HG03175 (cell line): ENCODE measurements around the gene CRX.
"Not testable (repeated sequence)": the region's sequence is repeated elsewhere in the genome, so short reads cannot be mapped to it uniquely, and the experiment has no call there.

ENCODE experiments used
- ATAC-seq: cut with Tn5 transposase; IDR thresholded peaks from one replicate; pipeline ENCODE4 v1.9.1; 2021; ENCODE audit warnings: mild to moderate bottlenecking, moderate library complexity; ENCODE audit not compliant: unreplicated experiment

CRX gene

GRCh38 chr19:47803148-47803547 is 18.6 kb upstream of the CRX start:
- not testable (repeated sequence) for ATAC-seq

- not testable (repeated sequence) for ATAC-seq
These were observed 18.1 kb upstream of the CRX start for GRCh38 chr19:47803671-47804070.

GRCh38 chr19:47804451-47804850 is 17.3 kb upstream of the CRX start, which contains the start of gene TPRX1:
TSS of gene TPRX1 (minus strand) at chr19:47804551. CDS start at chr19:47804539, 12 bp downstream.
- not testable (repeated sequence) for ATAC-seq

GRCh38 chr19:47805313-47805712 is 16.4 kb upstream of the CRX start:
- no peak for ATAC-seq

GRCh38 chr19:47806435-47806834 is 15.3 kb upstream of the CRX start:
- no peak for ATAC-seq

- ATAC-seq = no peak
These were observed 8.3 kb upstream of the CRX start for GRCh38 chr19:47813304-47813994.

- ATAC-seq = no peak
These were observed 7.8 kb upstream of the CRX start for GRCh38 chr19:47813995-47814328.

GRCh38 chr19:47816270-47816669 is 5.5 kb upstream of the CRX start:
- not testable (repeated sequence) for ATAC-seq

- ATAC-seq = not testable (repeated sequence)
These were observed 3.5 kb upstream of the CRX start for GRCh38 chr19:47818221-47818620.

- no peak for ATAC-seq
These were observed 1.9 kb upstream of the CRX start for GRCh38 chr19:47819858-47820257.

GRCh38 chr19:47820410-47820809 is 1.3 kb upstream of the CRX start:
- no peak for ATAC-seq

GRCh38 chr19:47824396-47824795 is 2.7 kb downstream of the CRX start:
- no peak for ATAC-seq

- ATAC-seq = no peak
These were observed 5.1 kb downstream of the CRX start for GRCh38 chr19:47826800-47827199.

- no peak for ATAC-seq
These were observed 11.0 kb downstream of the CRX start for GRCh38 chr19:47832723-47833122.

GRCh38 chr19:47836038-47836437 is 14.3 kb downstream of the CRX start:
- ATAC-seq = no peak

- ATAC-seq = no peak
These were observed 17.7 kb downstream of the CRX start for GRCh38 chr19:47839411-47839810.

- ATAC-seq = no peak
These were observed 18.2 kb downstream of the CRX start for GRCh38 chr19:47839913-47840312.

- ATAC-seq = no peak
These were observed 21.2 kb downstream of the CRX start for GRCh38 chr19:47842941-47843340.

- ATAC-seq = no peak
These were observed 26.7 kb downstream of the CRX start for GRCh38 chr19:47848425-47848822.

- no peak for ATAC-seq
These were observed 27.2 kb downstream of the CRX start for GRCh38 chr19:47848823-47849473.

GRCh38 chr19:47853003-47853402 is 31.3 kb downstream of the CRX start:
- ATAC-seq = no peak

GRCh38 chr19:47854459-47854858 is 32.7 kb downstream of the CRX start:
- ATAC-seq = no peak

- ATAC-seq = not testable (repeated sequence)
These were observed 36.5 kb downstream of the CRX start for GRCh38 chr19:47858231-47858630.
